Ovary (tissue), 9 donors: Measurements from ENCODE around the gene ILKAP. TPM values are rescaled to one million over a fixed set of nuclear protein-coding genes. Genes with fewer than 3 reads are reported as not detected.

Experiments
- DNase-seq, 5 donors: peaks; one replicate each; pipeline ENCODE4 v3.0.0-alpha.2; 2019 to 2020
- H3K27ac ChIP-seq, 2 donors: fragments of 200-600 bp; one replicate each; pipeline versions ENCODE4 v1.5.1 to v1.8.0; 2019 to 2022
- H3K27me3 ChIP-seq: fragments of 200-600 bp; one replicate; pipeline ENCODE4 v1.8.0; 2022
- H3K36me3 ChIP-seq: fragments of 200-600 bp; sonication (generic); one replicate; pipeline ENCODE4 v1.5.1; 2019
- H3K4me1 ChIP-seq: one replicate; pipeline ENCODE4 v1.8.1; 2013; ENCODE audit warnings: mild to moderate bottlenecking, moderate library complexity; ENCODE audit not compliant: insufficient read depth
- H3K4me3 ChIP-seq: fragments of 200-600 bp; sonication (generic); one replicate; pipeline ENCODE4 v1.5.1; 2017
- H3K9me3 ChIP-seq, 2 donors: fragments of 200-600 bp in 1 of 2; sonication (generic) in 1 of 2; one replicate each; pipeline versions ENCODE4 v1.5.1 to v1.8.1; 2013 to 2019; ENCODE audit warnings: mild to moderate bottlenecking in 1 of 2, moderate library complexity in 1 of 2
- CTCF ChIP-seq, 3 donors: fragments of 450-650 bp in 2 of 3; fragments of 200-600 bp in 1 of 3; IDR thresholded peaks; one replicate each; pipeline versions ENCODE4 v1.5.1 to v1.8.0; 2016 to 2022; ENCODE audit warnings: antibody characterized with exemption in 3 of 3, mild to moderate bottlenecking in 1 of 3
- EP300 ChIP-seq: sonication (generic); formaldehyde crosslinking; IDR thresholded peaks from one replicate; pipeline ENCODE4 v1.6.1; 2017; ENCODE audit warnings: antibody characterized with exemption
- POLR2A ChIP-seq: fragments of 450-650 bp; IDR thresholded peaks from one replicate; pipeline ENCODE4 v1.6.1; 2017; ENCODE audit warnings: antibody characterized with exemption, mild to moderate bottlenecking, moderate library complexity
- WGBS, 3 donors: extraction: QIAGEN DNeasy Blood & Tissue Kit in 1 of 3; methylation state at CpG; one replicate each; pipeline versions ENCODE4 v1.1.5 to v1.1.7; 2013 to 2017; 5-methylcytosine and 5-hydroxymethylcytosine counted together
- intact Hi-C, 4 donors: fragments of 100-400 bp; cut with DNase I; formaldehyde crosslinking; loops; one replicate each; pipeline versions ENCODE4 v1.11.0 to v1.15.1; 2022 to 2023
- polyA plus RNA-seq, 2 donors: library from polyadenylated mRNA; stranded (reverse); fragments of 200-250 nt in 1 of 2; fragments of 350-450 nt in 1 of 2; fragmentation: Illumina TruSeq in 1 of 2; extraction: RNeasy Lipid Tissue Mini Kit (QIAGEN cat#74804) in 1 of 2; gene quantifications; one replicate each; pipeline ENCODE4 v1.2.3, GENCODE V29; 2013 to 2014
- total RNA-seq, 7 donors: library from RNA; depleted of rRNA in 2 of 7; stranded (reverse); fragments of >200 nt in 2 of 7; fragmentation: NEBNext Ultra II Directional in 3 of 7; extraction: Animal tissue kit (Norgen Biotek cat#: 25700) in 3 of 7; gene quantifications; one replicate each; pipeline versions ENCODE4 v1.1.0 to v1.2.4, GENCODE V29; 2016 to 2023
- donor health status: DM: no; HTN: no; CAD: no; lungs with moderate emphysema.
- donor health status: DM: no; HTN: no; CAD: no.
- donor health status: Bipolar disorder and iron deficiency.
- donor health status: DM: yes; HTN: yes; CAD: no.
- donor health status: DM: no; HTN: no; CAD: no.
- donor health status: DM: yes; HTN: yes; CAD: no.

The ILKAP gene
- total and polyA plus RNA-seq, 9 donors: 28.4 to 54.9 (median 38.9) TPM

GRCh38 chr2:238216651-238217184 lies 13.2 kb upstream of the ILKAP start:
- Histone ChIP-seq H3K27ac (no peak overlapping the region), H3K9me3 (no peaks in the 10 kb centered on the region), H3K4me1 (no peaks in the 10 kb centered on the region), H3K4me3 (no peak overlapping the region), H3K36me3 (no peaks in the 10 kb centered on the region), H3K27me3 (no peaks in the 10 kb centered on the region)
- intact Hi-C loops: no loop called here
- DNase-seq: no peak
- no peak for TF ChIP-seq EP300
- TF ChIP-seq POLR2A: no peak
- no peak for TF ChIP-seq CTCF (IDR thresholded peaks at IDR 0.05)
- 93 to 94% (median 93%) methylated on average over 2 of the region's 2 CpGs for WGBS, 3 donors

GRCh38 chr2:238207006-238207405 lies 3.5 kb upstream of the ILKAP start:
- no peak overlapping the region for H3K4me3 ChIP-seq
- TF ChIP-seq EP300 (no peak), POLR2A (no peak), CTCF (IDR thresholded peaks at IDR 0.05) (no peak)
- H3K36me3 ChIP-seq: no peaks in the 10 kb centered on the region
- intact Hi-C loops: no loop called here
- no peaks in the 10 kb centered on the region for H3K9me3 ChIP-seq
- no peak for DNase-seq
- no peak overlapping the region for H3K27ac ChIP-seq
- no peaks in the 10 kb centered on the region for H3K27me3 ChIP-seq
- peaks cover 4% of the 10 kb centered on the region for H3K4me1 ChIP-seq
- 64 to 72% (median 69%) methylated on average over 7 of the region's 7 CpGs for WGBS, 3 donors

- intact Hi-C loops: no loop called here
- peaks cover 9% of the 10 kb centered on the region for H3K4me1 ChIP-seq
- no peak for DNase-seq
- peak overlapping the region; percentile 92 for H3K4me3 ChIP-seq
- peak overlapping the region in 1 of 2 donors; percentile 26 for H3K27ac ChIP-seq
- TF ChIP-seq EP300 (no peak), POLR2A (no peak), CTCF (IDR thresholded peaks at IDR 0.05) (no peak)
- H3K27me3 ChIP-seq: no peaks in the 10 kb centered on the region
- WGBS, 3 donors: 60 to 67% (median 61%) methylated on average over 18 of the region's 18 CpGs
- H3K36me3 ChIP-seq: no peaks in the 10 kb centered on the region
- H3K9me3 ChIP-seq: no peaks in the 10 kb centered on the region
Measured at GRCh38 chr2:238203973-238204683, 633 bp upstream of the ILKAP start.

- WGBS, 3 donors: 3 to 5% (median 4%) methylated on average over 27 of the region's 27 CpGs
Measured at GRCh38 chr2:238202326-238203093, 985 bp downstream of the ILKAP start.

More at GRCh38 chr2:238202326-238203093, 985 bp downstream of the ILKAP start:
- intact Hi-C loops: no loop called here
- H3K36me3 ChIP-seq: no peaks in the 10 kb centered on the region
- DNase-seq: no peak
- no peak for TF ChIP-seq EP300
- no peak for TF ChIP-seq CTCF (IDR thresholded peaks at IDR 0.05)
- no peak for TF ChIP-seq POLR2A
- no peaks in the 10 kb centered on the region for H3K27me3 ChIP-seq
- peak overlapping the region; percentile 92 for H3K4me3 ChIP-seq
- no peaks in the 10 kb centered on the region for H3K9me3 ChIP-seq
- peaks cover 13% of the 10 kb centered on the region for H3K4me1 ChIP-seq
- H3K27ac ChIP-seq: peak overlapping the region; percentile 84
